Measurements from ENCODE around the gene STK25. TPM values are rescaled to one million over a fixed set of nuclear protein-coding genes. Genes with fewer than 3 reads are reported as not detected.

Gene STK25
- total and polyA plus RNA-seq, 9 donors, result 71.1 to 150 (median 108) TPM

DNA sequence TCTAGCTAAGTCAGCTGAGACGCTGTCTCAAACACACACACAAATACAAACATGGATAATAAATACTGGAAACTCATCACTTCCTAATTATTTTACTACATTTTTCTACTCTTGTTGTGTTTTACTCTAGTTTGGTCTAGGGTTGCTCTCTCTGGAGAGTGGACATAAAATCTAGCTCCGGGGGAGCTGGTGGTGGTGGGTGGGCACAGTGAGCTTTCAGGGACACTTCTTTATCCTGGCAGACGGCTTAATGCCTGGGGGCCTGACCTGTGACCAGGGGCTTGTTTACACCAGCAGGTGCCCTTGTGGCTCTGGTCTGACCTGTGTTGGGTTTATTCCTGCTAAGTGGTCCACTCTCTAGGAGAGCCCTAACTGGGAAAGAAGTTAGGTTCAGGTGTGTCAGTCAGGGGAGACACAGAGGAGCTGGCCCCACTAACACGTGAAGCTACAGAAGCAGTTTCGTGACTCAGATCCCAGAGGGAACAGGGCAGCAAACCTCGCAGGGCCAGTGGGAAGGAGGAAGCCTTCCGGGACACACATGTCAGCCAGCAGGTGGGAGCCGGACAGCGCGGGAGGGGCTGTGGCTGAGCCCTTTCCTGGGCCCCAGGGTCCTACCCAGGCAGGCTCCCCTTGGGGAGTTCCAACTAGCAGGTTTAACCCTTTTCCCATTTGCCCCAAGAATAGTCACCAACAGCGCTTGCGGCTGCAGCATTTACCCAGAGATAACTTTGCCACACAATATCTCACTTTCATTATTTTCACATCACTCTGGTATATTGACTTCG, 27.7 kb upstream of the STK25 start:
- Histone ChIP-seq H3K27ac (no peak overlapping the region), H3K36me3 (no peaks in the 10 kb centered on the region), H3K9me3 (no peaks in the 10 kb centered on the region), H3K27me3 (no peaks in the 10 kb centered on the region), H3K4me1 (ENCODE audit: insufficient read depth) (no peaks in the 10 kb centered on the region), H3K4me3 (no peak overlapping the region)
- TF ChIP-seq EP300 (IDR thresholded peaks at IDR 0.05) (no peak), POLR2A (IDR thresholded peaks at IDR 0.05) (no peak), CTCF (IDR thresholded peaks at IDR 0.05) (no peak)
- no peak for DNase-seq
- 43 to 57% (median 43%) methylated on average over 13 of the region's 13 CpGs for WGBS, 3 donors
- intact Hi-C loops (cut with DNase I), result no loop called here

DNA sequence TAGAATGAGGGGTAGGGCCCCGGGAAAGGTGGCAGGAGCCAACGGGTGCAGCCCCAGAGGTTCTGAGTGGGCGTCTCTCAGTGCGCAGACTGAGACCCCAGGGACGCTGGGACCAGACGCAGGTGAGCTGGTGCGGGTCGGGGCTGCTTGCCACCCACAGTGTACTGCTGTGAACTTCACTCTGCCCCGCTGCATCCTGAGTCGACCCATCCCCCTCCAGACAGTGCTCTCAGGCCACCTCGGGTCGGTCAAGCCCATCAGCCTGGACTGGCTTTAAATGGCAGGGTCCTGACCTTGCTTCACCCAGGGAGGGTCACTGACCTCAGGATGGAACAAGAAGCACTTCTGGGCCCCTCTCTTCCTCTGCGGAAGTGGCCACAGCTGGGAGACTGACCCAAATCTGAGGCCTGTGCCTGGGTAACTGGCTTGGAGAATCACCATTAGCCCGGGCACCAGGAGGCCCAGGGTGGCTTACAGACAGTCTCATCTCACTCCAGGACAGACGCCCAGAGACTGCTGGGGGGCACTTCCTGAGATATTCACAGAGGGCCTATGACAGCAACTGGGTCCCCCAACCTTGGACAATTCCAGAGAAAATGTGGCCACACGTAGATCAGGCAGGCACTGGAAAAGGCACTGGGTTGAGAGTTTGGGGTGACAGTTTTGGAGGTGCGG, 26.5 kb upstream of the STK25 start:
- intact Hi-C loops (cut with DNase I), result no loop called here
- WGBS, 3 donors, result 80 to 81% (median 81%) methylated on average over 17 of the region's 17 CpGs
- no peak for DNase-seq
- no peak for TF ChIP-seq CTCF (IDR thresholded peaks at IDR 0.05)
- TF ChIP-seq POLR2A (IDR thresholded peaks at IDR 0.05), result no peak
- TF ChIP-seq EP300 (IDR thresholded peaks at IDR 0.05), result no peak
- no peaks in the 10 kb centered on the region for H3K9me3 ChIP-seq
- H3K27me3 ChIP-seq, result no peaks in the 10 kb centered on the region
- no peaks in the 10 kb centered on the region for H3K4me1 ChIP-seq (ENCODE audit: insufficient read depth)
- H3K27ac ChIP-seq, result no peak overlapping the region
- H3K4me3 ChIP-seq, result no peak overlapping the region
- H3K36me3 ChIP-seq, result no peaks in the 10 kb centered on the region

DNA sequence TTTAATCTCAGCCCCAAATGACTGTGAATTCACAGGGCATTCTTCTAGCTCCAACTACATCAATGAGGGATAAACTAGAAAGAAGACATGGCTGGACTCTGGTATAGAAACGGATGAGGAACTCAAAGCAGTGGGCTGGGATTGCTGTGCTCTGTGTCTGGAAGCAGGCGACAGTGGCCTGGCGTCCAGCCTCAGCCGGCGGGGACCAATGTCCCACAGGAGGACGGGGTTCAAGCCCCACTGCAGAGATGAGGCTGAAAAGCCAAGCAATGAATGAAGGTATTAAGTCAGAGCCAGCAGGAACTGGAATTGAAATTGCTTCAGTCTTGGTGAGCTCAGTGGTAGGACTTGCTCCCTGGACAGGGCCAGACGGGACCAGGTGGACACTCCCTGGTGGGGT, 25.9 kb upstream of the STK25 start:
- TF ChIP-seq POLR2A (IDR thresholded peaks at IDR 0.05), result no peak
- TF ChIP-seq EP300 (IDR thresholded peaks at IDR 0.05), result no peak
- no peak for TF ChIP-seq CTCF (IDR thresholded peaks at IDR 0.05)
- 85 to 93% (median 89%) methylated on average over 7 of the region's 7 CpGs for WGBS, 3 donors
- Histone ChIP-seq H3K27me3 (no peaks in the 10 kb centered on the region), H3K9me3 (no peaks in the 10 kb centered on the region), H3K4me3 (no peak overlapping the region), H3K27ac (no peak overlapping the region), H3K36me3 (no peaks in the 10 kb centered on the region), H3K4me1 (ENCODE audit: insufficient read depth) (no peaks in the 10 kb centered on the region)
- DNase-seq, result no peak
- intact Hi-C loops (cut with DNase I), result no loop called here

DNA sequence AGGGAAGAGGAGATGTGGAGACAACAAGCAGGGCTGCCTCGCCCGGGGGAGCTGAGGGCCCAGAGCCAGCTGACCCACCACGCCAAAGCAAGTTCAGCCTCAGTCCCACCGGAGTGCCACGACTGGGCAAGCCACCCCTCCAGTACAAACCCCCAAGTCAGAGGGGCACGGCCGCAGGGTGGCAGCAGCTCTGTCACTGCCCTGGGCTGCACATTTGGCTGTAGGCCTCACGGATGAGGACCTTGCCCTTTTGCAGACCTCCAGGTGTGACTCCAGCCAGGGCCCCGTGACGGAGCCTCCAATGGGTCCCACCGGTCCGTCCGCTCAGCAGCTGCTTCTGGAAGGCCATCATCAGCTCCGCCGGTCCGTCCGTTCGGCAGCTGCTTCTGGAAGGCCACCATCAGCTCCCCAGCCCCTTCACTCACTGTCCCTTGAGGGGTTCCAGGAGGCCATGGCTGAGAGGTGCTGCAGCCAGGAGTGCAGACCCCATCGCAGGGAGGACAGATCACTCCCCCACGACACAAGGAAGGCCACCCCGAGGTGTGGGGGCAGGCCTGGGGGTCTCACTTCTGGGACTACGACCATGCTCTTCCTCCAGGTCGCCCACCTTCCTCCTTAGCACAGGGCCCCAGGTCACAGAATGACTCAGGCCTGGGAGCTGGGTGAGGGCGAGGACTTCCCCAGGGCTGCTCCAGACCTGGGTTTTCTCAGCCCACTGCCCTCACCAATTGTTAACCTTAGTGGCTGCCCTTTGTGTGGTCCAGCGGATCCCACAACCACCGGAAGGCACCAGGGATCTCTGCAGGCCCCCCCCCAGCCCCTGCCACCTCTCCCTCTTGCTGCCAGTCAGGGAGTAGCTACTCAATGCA, 24.6 kb upstream of the STK25 start:
- Histone ChIP-seq H3K27me3 (no peaks in the 10 kb centered on the region), H3K27ac (no peak overlapping the region), H3K9me3 (no peaks in the 10 kb centered on the region), H3K4me3 (no peak overlapping the region), H3K36me3 (no peaks in the 10 kb centered on the region), H3K4me1 (ENCODE audit: insufficient read depth) (no peaks in the 10 kb centered on the region)
- 82 to 88% (median 88%) methylated on average over 26 of the region's 26 CpGs for WGBS, 3 donors
- TF ChIP-seq EP300 (IDR thresholded peaks at IDR 0.05) (no peak), CTCF (IDR thresholded peaks at IDR 0.05) (no peak), POLR2A (IDR thresholded peaks at IDR 0.05) (no peak)
- DNase-seq, result no peak
- intact Hi-C loops (cut with DNase I), result no loop called here

Data from ovary (tissue), 9 donors.